ENCODE data around the gene ACVRL1. TPM values are rescaled to one million over a fixed set of nuclear protein-coding genes. Genes with fewer than 3 reads are reported as not detected.

ACVRL1 gene
- total and polyA plus RNA-seq, 7 donors = 12.5 to 113 (median 64.0) TPM

- DNase-seq = peak; percentile 20
- Histone ChIP-seq H3K9me3 (no peaks in the 10 kb centered on the region), H3K27ac (no peak overlapping the region), H3K4me3 (no peak overlapping the region), H3K36me3 (no peaks in the 10 kb centered on the region), H3K27me3 (no peaks in the 10 kb centered on the region), H3K4me1 (peaks cover 0 to 6% (median 0%) of the 10 kb centered on the region in 4 donors)
- intact Hi-C loops (cut with DNase I) = no loop called here
- no peak for TF ChIP-seq EP300 (IDR thresholded peaks at IDR 0.05)
- TF ChIP-seq CTCF (IDR thresholded peaks at IDR 0.05) = no peak
- TF ChIP-seq POLR2A (IDR thresholded peaks at IDR 0.05) = no peak
- TF ChIP-seq POLR2AphosphoS5 (IDR thresholded peaks at IDR 0.05) = no peak
- WGBS, 2 donors = 73% methylated on average over 9 of the region's 9 CpGs
Measured at GRCh38 chr12:51898937-51899336, 8.4 kb upstream of the ACVRL1 start.

DNA sequence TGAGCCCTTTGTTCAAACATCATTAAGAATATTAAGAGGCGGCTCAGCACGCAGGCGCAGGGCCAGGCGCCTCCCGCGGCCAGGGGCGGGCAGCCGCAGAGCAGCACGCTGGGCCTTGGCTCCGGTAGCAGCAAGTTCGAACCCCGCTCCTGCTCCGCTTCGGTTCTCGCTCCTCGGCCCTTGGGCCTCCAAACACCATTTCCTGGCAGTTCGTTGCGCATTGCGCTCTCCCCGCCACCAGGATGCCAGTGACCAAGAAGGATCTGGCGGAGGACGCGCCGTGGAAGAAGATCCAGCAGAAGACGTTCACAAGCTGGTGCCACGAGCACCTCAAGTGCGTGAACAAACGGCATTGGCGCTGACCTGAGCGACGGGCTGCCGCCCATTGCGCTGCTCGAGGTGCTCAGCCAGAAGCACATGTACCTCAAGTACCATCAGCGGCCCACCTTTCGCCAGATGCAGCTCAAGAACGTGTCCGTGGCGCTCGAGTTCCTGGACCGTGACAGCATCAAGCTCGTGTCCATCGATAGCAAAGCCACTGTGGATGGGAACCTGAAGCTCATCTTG is 6.9 kb upstream of the ACVRL1 start:
- intact Hi-C loops (cut with DNase I) = no loop called here

GRCh38 chr12:51901121-51901817 is 6.0 kb upstream of the ACVRL1 start:
- peak; percentile 49 for DNase-seq
- peaks cover 0 to 3% (median 0%) of the 10 kb centered on the region in 3 donors for H3K27me3 ChIP-seq
- peaks cover 0 to 6% (median 2%) of the 10 kb centered on the region in 4 donors for H3K4me1 ChIP-seq

More for the DNA sequence above, 6.9 kb upstream of the ACVRL1 start:
- Histone ChIP-seq H3K4me3 (no peak overlapping the region), H3K9me3 (no peaks in the 10 kb centered on the region), H3K4me1 (no peaks in the 10 kb centered on the region), H3K27me3 (no peaks in the 10 kb centered on the region), H3K27ac (no peak overlapping the region), H3K36me3 (no peaks in the 10 kb centered on the region)
- DNase-seq = peak; percentile 56
- no peak for TF ChIP-seq POLR2A (IDR thresholded peaks at IDR 0.05)
- TF ChIP-seq POLR2AphosphoS5 (IDR thresholded peaks at IDR 0.05) = no peak
- TF ChIP-seq EP300 (IDR thresholded peaks at IDR 0.05) = no peak
- no peak for TF ChIP-seq CTCF (IDR thresholded peaks at IDR 0.05)
- WGBS, 2 donors = 96 to 97% methylated on average over 43 of the region's 43 CpGs

GRCh38 chr12:51901881-51902280 is 5.4 kb upstream of the ACVRL1 start:
- peaks cover 0 to 12% (median 8%) of the 10 kb centered on the region in 4 donors for H3K4me1 ChIP-seq
- peak; percentile 42 for DNase-seq
- intact Hi-C loops (cut with DNase I) = no loop called here
- 74 to 92% methylated on average over 11 of the region's 11 CpGs for WGBS, 2 donors
- peaks cover 3 to 9% (median 6%) of the 10 kb centered on the region in 3 donors for H3K27me3 ChIP-seq
- no peak overlapping the region for H3K4me3 ChIP-seq
- H3K36me3 ChIP-seq = no peaks in the 10 kb centered on the region
- TF ChIP-seq POLR2A (IDR thresholded peaks at IDR 0.05) (no peak), EP300 (IDR thresholded peaks at IDR 0.05) (no peak), CTCF (IDR thresholded peaks at IDR 0.05) (no peak)
- no peaks in the 10 kb centered on the region for H3K9me3 ChIP-seq
- no peak overlapping the region for H3K27ac ChIP-seq

More at GRCh38 chr12:51901121-51901817, 6.0 kb upstream of the ACVRL1 start:
- no peaks in the 10 kb centered on the region for H3K9me3 ChIP-seq
- intact Hi-C loops (cut with DNase I) = no loop called here
- TF ChIP-seq EP300 (IDR thresholded peaks at IDR 0.05) = no peak
- 43 to 70% methylated on average over 14 of the region's 14 CpGs for WGBS, 2 donors
- no peaks in the 10 kb centered on the region for H3K36me3 ChIP-seq
- H3K27ac ChIP-seq = no peak overlapping the region
- no peak overlapping the region for H3K4me3 ChIP-seq

DNA sequence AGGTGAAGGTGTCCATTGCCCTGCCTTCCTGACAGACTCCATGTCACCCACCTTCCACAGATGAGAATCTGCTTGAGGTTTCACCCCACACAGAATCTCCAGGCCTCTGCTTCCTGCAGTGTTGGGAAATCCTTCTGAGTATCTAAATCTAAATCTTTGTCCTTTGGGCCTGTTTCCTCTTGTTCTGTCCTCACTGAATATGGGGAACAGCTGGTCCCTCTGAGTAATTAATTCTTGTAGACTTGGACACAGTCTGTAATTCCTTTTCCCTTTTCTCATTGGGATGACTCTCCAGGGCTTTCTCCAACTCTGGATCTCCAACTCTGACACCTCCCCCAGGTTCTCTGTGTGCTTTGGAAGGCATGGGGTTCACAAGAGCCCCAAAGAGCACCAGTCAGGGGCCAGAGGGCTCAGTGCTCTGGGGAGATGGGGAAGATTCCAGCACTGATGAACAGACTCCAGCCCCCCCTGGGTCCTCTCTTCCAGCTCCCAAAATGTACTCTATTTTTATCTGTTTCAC is 2.3 kb upstream of the ACVRL1 start:
- peak; percentile 80 for DNase-seq
- Histone ChIP-seq H3K9me3 (no peaks in the 10 kb centered on the region), H3K4me1 (peaks cover 0 to 20% (median 19%) of the 10 kb centered on the region in 4 donors), H3K36me3 (no peaks in the 10 kb centered on the region), H3K4me3 (no peak overlapping the region), H3K27me3 (peaks cover 14 to 33% (median 18%) of the 10 kb centered on the region in 3 donors), H3K27ac (peak overlapping the region; percentile 77 to 90 (median 80))
- intact Hi-C loops (cut with DNase I) = no loop called here
- TF ChIP-seq EP300 (IDR thresholded peaks at IDR 0.05) (peak in 1 of 4 donors; percentile 4), POLR2A (IDR thresholded peaks at IDR 0.05) (no peak), CTCF (IDR thresholded peaks at IDR 0.05) (no peak), POLR2AphosphoS5 (IDR thresholded peaks at IDR 0.05) (peak; percentile 16 to 52 (median 40))
